HCT116 (cell line): ENCODE measurements around the gene LMAN2L. TPM values are rescaled to one million over a fixed set of nuclear protein-coding genes. Genes with fewer than 3 reads are reported as not detected.

Source experiments
- ATAC-seq: fragments of 200-7000 bp; cut with Tn5 transposase; 2 replicates; pipeline ENCODE4 v1.9.1; 2020; ENCODE audit warnings: mild to moderate bottlenecking, moderate library complexity
- BruUV-seq: library from RNA; stranded (reverse); fragments of 400-500 nt; replicated peaks from 2 replicates; lab custom pipeline; 2021; lab: Mats Ljungman, UMichigan
- CTCF ChIA-PET: fragments of 300-600 bp; sonication (Branson Sonifier 250); formaldehyde crosslinking; loops from one replicate; lab custom pipeline; 2021; ENCODE audit warnings: antibody characterized with exemption; lab: Charles Lee
- POLR2A ChIA-PET: fragments of 300-600, 350-600 bp; sonication (Branson Sonifier 250); formaldehyde crosslinking; loops from one replicate; lab custom pipeline; 2021; ENCODE audit warnings: antibody characterized with exemption; lab: Charles Lee
- RAD21 ChIA-PET, 2 experiments: fragments of 300-600 bp; sonication (Branson Sonifier 250); formaldehyde crosslinking; loops; one replicate each; lab custom pipeline; 2023; ENCODE audit warnings: low total read pairs in 2 of 2; ENCODE audit not compliant: uncharacterized antibody in 2 of 2, unreplicated experiment in 2 of 2, low non-redundant PET in 1 of 2; lab: Charles Lee
- DNase-seq: peaks from one replicate; pipeline ENCODE4 v3.0.0-alpha.2; 2010; ENCODE audit warnings: low read depth, low spot score
- H2AFZ ChIP-seq: fragments of 200-600 bp; shearing (Covaris generic), sonication (generic); 2 replicates; pipeline ENCODE4 v1.6.1; 2017; ENCODE audit warnings: low read depth, mixed run types, mixed read lengths, antibody characterized with exemption, low read length; ENCODE audit not compliant: poor library complexity, severe bottlenecking
- H3K27ac ChIP-seq: 2 replicates; pipeline ENCODE4 v1.5.1; 2012; ENCODE audit warnings: low read depth, low read length
- H3K27me3 ChIP-seq: fragments of 200-600 bp; sonication (generic); 2 replicates; pipeline ENCODE4 v1.6.1; 2016; ENCODE audit warnings: mixed run types, low read length, mixed read lengths; ENCODE audit not compliant: insufficient read depth
- H3K36me3 ChIP-seq, 2 experiments: fragments of 200-500 bp in 1 of 2; fragments of 200-600 bp in 1 of 2; sonication (Bioruptor generic) in 1 of 2; sonication (generic) in 1 of 2; 2 replicates each; pipeline versions ENCODE4 v1.5.1 to v1.6.1; 2014 to 2016; ENCODE audit warnings: low read length in 2 of 2, inconsistent platforms in 1 of 2, mixed read lengths in 1 of 2, mixed run types in 1 of 2; ENCODE audit not compliant: insufficient read depth in 2 of 2, control insufficient read depth in 1 of 2
- H3K4me1 ChIP-seq, 2 experiments: fragments of 200-600 bp in 1 of 2; sonication (generic) in 1 of 2; 2 replicates each; pipeline versions ENCODE4 v1.5.1 to v1.6.1; 2012 to 2017; ENCODE audit warnings: low read length in 2 of 2, inconsistent platforms in 1 of 2, mild to moderate bottlenecking in 1 of 2, mixed read lengths in 1 of 2, mixed run types in 1 of 2, moderate library complexity in 1 of 2; ENCODE audit not compliant: insufficient read depth in 2 of 2, control insufficient read depth in 1 of 2
- H3K4me2 ChIP-seq: fragments of 200-600 bp; sonication (generic); 2 replicates; pipeline ENCODE4 v1.6.1; 2017; ENCODE audit warnings: mixed run types, low read length, mixed read lengths
- H3K4me3 ChIP-seq, 2 experiments: fragments of 200-600 bp in 1 of 2; sonication (generic) in 1 of 2; replicated peaks in 1 of 2; 2 replicates each; pipeline ENCODE4 v1.5.1; 2011 to 2016; ENCODE audit warnings: low read length in 2 of 2, control low read depth in 1 of 2, low read depth in 1 of 2, mild to moderate bottlenecking in 1 of 2, mixed read lengths in 1 of 2, mixed run types in 1 of 2
- H3K79me2 ChIP-seq: fragments of 200-600 bp; sonication (generic); 2 replicates; pipeline ENCODE4 v1.6.1; 2017; ENCODE audit warnings: mild to moderate bottlenecking, mixed run types, low read length, moderate library complexity, mixed read lengths; ENCODE audit not compliant: insufficient read depth
- H3K9ac ChIP-seq: fragments of 200-600 bp; sonication (generic); 2 replicates; pipeline ENCODE4 v1.6.1; 2016; ENCODE audit warnings: low read length, mixed read lengths
- H3K9me2 ChIP-seq: fragments of 200-600 bp; sonication (generic), shearing (Covaris generic); 2 replicates; pipeline ENCODE4 v1.6.1; 2017; ENCODE audit warnings: mixed run types, mild to moderate bottlenecking, moderate library complexity; ENCODE audit not compliant: insufficient read depth
- H3K9me3 ChIP-seq, 2 experiments: fragments of 200-500 bp in 1 of 2; fragments of 200-600 bp in 1 of 2; sonication (Bioruptor generic) in 1 of 2; sonication (generic) in 1 of 2; 2 replicates each; pipeline ENCODE4 v1.6.1; 2014 to 2017; ENCODE audit warnings: low read length in 2 of 2, mixed read lengths in 2 of 2, inconsistent platforms in 1 of 2, low read depth in 1 of 2, mild to moderate bottlenecking in 1 of 2, mixed run types in 1 of 2, moderate library complexity in 1 of 2; ENCODE audit not compliant: control insufficient read depth in 1 of 2, insufficient read depth in 1 of 2
- H4K20me1 ChIP-seq: fragments of 200-600 bp; sonication (generic), shearing (Covaris generic); 2 replicates; pipeline ENCODE4 v1.6.1; 2017; ENCODE audit warnings: mixed run types, mild to moderate bottlenecking, moderate library complexity; ENCODE audit not compliant: insufficient read depth
- CEBPB ChIP-seq: IDR thresholded peaks from 2 replicates; pipeline ENCODE4 v1.6.1; 2012; ENCODE audit warnings: low read depth
- EGR1 ChIP-seq: IDR thresholded peaks from 2 replicates; pipeline ENCODE4 v1.6.1; 2012; ENCODE audit warnings: low read depth
- EZH2 ChIP-seq: fragments of 200-600 bp; sonication (generic); IDR thresholded peaks from 2 replicates; pipeline ENCODE4 v1.6.1; 2017; ENCODE audit warnings: antibody characterized with exemption, mixed run types
- EZH2phosphoT487 ChIP-seq: fragments of 200-600 bp; IDR thresholded peaks from 2 replicates; pipeline ENCODE4 v1.6.1; 2018; ENCODE audit warnings: antibody characterized with exemption, borderline replicate concordance
- FOSL1 ChIP-seq: IDR thresholded peaks from 2 replicates; pipeline ENCODE4 v1.6.1; 2012; ENCODE audit warnings: low read depth
- POLR2AphosphoS5 ChIP-seq: IDR thresholded peaks from 2 replicates; pipeline ENCODE4 v1.6.1; 2011; ENCODE audit warnings: mild to moderate bottlenecking, low read depth, low read length, moderate library complexity
- RAD21 ChIP-seq: IDR thresholded peaks from 2 replicates; pipeline ENCODE4 v1.6.1; 2012; ENCODE audit warnings: low read depth, mild to moderate bottlenecking
- SIN3A ChIP-seq: IDR thresholded peaks from 2 replicates; pipeline ENCODE4 v1.6.1; 2012; ENCODE audit warnings: low read depth
- SP1 ChIP-seq: IDR thresholded peaks from 2 replicates; pipeline ENCODE4 v1.6.1; 2012; ENCODE audit warnings: low read depth
- YY1 ChIP-seq: IDR thresholded peaks from 2 replicates; pipeline ENCODE4 v1.6.1; 2011; ENCODE audit warnings: low read length, low read depth, moderate library complexity, mild to moderate bottlenecking; ENCODE audit not compliant: insufficient replicate concordance; ENCODE audit errors: extremely low read depth
- ZFX ChIP-seq: fragments of 450-650 bp; IDR thresholded peaks from 2 replicates; pipeline ENCODE4 v1.6.1; 2017
- ZNF274 ChIP-seq: fragments of 200-500 bp; sonication (Bioruptor generic); IDR thresholded peaks from 2 replicates; pipeline ENCODE4 v1.6.1; 2014; ENCODE audit warnings: mild to moderate bottlenecking, low read depth, low read length, inconsistent platforms
- intact Hi-C: fragments of 100-400 bp; cut with micrococcal nuclease; formaldehyde crosslinking; loops from 2 replicates; pipeline ENCODE4 v1.10.0; 2022
- total RNA-seq: library from RNA; stranded (reverse); gene quantifications from one replicate; pipeline ENCODE4 v1.2.1, GENCODE V29; 2021; ENCODE audit not compliant: unreplicated experiment
- TF ChIP-seq, protein P1 (sequence below): IDR thresholded peaks from 2 replicates; pipeline ENCODE4 v1.6.1; 2012
- TF ChIP-seq, protein P2 (sequence below), 3 experiments: fragments of 200-600 bp in 1 of 3; sonication (generic) in 1 of 3; IDR thresholded peaks in 2 of 3; conservative IDR thresholded peaks in 1 of 3; 2 replicates each; pipeline ENCODE4 v1.5.1; 2012 to 2017; ENCODE audit warnings: low read depth in 2 of 3, low read length in 2 of 3, antibody characterized with exemption in 1 of 3, borderline replicate concordance in 1 of 3, control low read depth in 1 of 3, mild to moderate bottlenecking in 1 of 3, mixed read lengths in 1 of 3, mixed run types in 1 of 3, moderate library complexity in 1 of 3; ENCODE audit not compliant: insufficient read depth in 1 of 3
- TF ChIP-seq, protein P3 (sequence below): IDR thresholded peaks from 2 replicates; pipeline ENCODE4 v1.6.1; 2012; ENCODE audit warnings: low read depth

The LMAN2L gene
- total RNA-seq, 1 experiment from 2014 or later, result 15.2 TPM

DNA sequence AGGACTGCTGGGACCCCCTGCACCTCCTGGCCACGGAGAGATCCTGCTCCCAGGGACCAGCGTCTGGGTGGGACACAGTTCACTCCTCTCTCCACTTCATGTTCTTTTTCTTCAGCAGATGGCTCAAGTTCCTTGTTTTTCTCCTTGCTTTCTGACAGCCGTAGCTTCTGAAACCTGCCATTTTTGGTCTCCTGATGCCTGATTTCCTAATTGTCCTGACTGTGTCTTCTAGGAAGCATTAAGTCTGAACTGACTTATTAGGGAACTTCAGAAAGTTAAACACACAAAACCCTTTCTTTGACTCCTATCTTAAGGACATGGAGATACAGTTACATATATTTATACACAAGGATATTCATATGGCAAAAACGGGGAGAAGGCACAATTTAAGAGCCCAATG is 43.5 kb upstream of the LMAN2L start:
- H3K36me3 ChIP-seq, result no peaks in the 10 kb centered on the region
- ATAC-seq (no peak), DNase-seq (no peak)
- H4K20me1 ChIP-seq, result no peaks in the 10 kb centered on the region
- H3K79me2 ChIP-seq, result no peaks in the 10 kb centered on the region
- no peaks in the 10 kb centered on the region for H3K9me2 ChIP-seq
- ChIA-PET CTCF (no interaction called here), RAD21 (no interaction called here), POLR2A (no interaction called here)
- intact Hi-C loops, result no loop called here
- H3K9me3 ChIP-seq, result no peaks in the 10 kb centered on the region
- H3K4me2 ChIP-seq, result no peak overlapping the region
- H2AFZ ChIP-seq, result no peak overlapping the region
- TF ChIP-seq YY1 (no peak), RAD21 (no peak)
- TF ChIP-seq, protein P1, sequence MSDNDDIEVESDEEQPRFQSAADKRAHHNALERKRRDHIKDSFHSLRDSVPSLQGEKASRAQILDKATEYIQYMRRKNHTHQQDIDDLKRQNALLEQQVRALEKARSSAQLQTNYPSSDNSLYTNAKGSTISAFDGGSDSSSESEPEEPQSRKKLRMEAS, result no peak
- no peak overlapping the region for H3K27ac ChIP-seq
- H3K9ac ChIP-seq, result no peak overlapping the region
- H3K4me1 ChIP-seq, result peaks cover 23 to 29% of the 10 kb centered on the region in 2 experiments
- H3K27me3 ChIP-seq, result no peaks in the 10 kb centered on the region
- no TSS peak for BruUV-seq
- no peak overlapping the region for H3K4me3 ChIP-seq

DNA sequence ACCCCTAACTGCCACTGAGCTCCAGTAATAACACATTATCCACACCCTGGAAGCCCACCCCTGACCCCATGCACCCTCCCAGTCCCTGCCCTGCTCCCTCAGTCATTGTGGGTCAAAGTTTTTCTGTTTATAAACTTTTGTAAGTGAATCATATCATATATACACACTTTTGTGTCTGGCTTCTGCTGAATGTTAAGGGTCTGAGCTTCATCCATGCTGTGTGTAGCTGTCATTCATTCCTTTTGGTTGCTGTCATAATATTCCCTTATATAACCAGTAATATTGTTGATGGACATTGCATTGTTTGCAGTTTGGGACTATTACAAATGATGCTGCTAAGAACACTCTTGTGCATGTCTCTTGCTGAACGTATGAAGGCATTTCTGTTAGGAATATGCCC is 35.3 kb upstream of the LMAN2L start:
- ChIA-PET RAD21 (no interaction called here), CTCF (interaction anchor here (1.2 to 1.6 kb wide), 2 partner anchors 12 to 26 kb away, joined by 3 to 5 read pairs; no protein-coding TSS in a partner anchor), POLR2A (interaction anchor here (0.7 kb wide), 1 partner anchor 14 kb away, joined by 3 read pairs; no protein-coding TSS in a partner anchor)
- no TSS peak for BruUV-seq
- 0 out of 4 replicates have a peak, but pooled peaks cover 0 to 4% of the 10 kb centered on the region in 2 experiments for H3K36me3 ChIP-seq
- H3K4me1 ChIP-seq, result peaks cover 0 to 7% of the 10 kb centered on the region in 2 experiments; a peak in 1 of 4 replicates
- no peak overlapping the region for H3K9ac ChIP-seq
- DNase-seq (no peak), ATAC-seq (no peak)
- intact Hi-C loops, result no loop called here
- no peak overlapping the region for H3K4me3 ChIP-seq
- H3K27me3 ChIP-seq, result no peaks in the 10 kb centered on the region
- no peaks in the 10 kb centered on the region for H3K9me2 ChIP-seq
- no peak overlapping the region for H3K27ac ChIP-seq
- H2AFZ ChIP-seq, result no peak overlapping the region
- no peaks in the 10 kb centered on the region for H3K9me3 ChIP-seq
- H3K4me2 ChIP-seq, result no peak overlapping the region
- H3K79me2 ChIP-seq, result no peaks in the 10 kb centered on the region
- no peaks in the 10 kb centered on the region for H4K20me1 ChIP-seq
- no peak for TF ChIP-seq ZFX
- no peak for TF ChIP-seq SIN3A
- no peak for TF ChIP-seq ZNF274
- no peak for TF ChIP-seq YY1
- TF ChIP-seq SP1, result no peak
- TF ChIP-seq CEBPB, result no peak
- TF ChIP-seq POLR2AphosphoS5, result no peak
- no peak for TF ChIP-seq FOSL1
- TF ChIP-seq, protein P2, sequence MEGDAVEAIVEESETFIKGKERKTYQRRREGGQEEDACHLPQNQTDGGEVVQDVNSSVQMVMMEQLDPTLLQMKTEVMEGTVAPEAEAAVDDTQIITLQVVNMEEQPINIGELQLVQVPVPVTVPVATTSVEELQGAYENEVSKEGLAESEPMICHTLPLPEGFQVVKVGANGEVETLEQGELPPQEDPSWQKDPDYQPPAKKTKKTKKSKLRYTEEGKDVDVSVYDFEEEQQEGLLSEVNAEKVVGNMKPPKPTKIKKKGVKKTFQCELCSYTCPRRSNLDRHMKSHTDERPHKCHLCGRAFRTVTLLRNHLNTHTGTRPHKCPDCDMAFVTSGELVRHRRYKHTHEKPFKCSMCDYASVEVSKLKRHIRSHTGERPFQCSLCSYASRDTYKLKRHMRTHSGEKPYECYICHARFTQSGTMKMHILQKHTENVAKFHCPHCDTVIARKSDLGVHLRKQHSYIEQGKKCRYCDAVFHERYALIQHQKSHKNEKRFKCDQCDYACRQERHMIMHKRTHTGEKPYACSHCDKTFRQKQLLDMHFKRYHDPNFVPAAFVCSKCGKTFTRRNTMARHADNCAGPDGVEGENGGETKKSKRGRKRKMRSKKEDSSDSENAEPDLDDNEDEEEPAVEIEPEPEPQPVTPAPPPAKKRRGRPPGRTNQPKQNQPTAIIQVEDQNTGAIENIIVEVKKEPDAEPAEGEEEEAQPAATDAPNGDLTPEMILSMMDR (IDR thresholded peaks at IDR 0.05 in 2 of 3, conservative IDR thresholded peaks at IDR 0.05 in 1 of 3; ENCODE audit: borderline replicate concordance in 1 of 3, insufficient read depth in 1 of 3, low read depth in 2 of 3, low read length in 2 of 3), result no peak
- TF ChIP-seq, protein P3, sequence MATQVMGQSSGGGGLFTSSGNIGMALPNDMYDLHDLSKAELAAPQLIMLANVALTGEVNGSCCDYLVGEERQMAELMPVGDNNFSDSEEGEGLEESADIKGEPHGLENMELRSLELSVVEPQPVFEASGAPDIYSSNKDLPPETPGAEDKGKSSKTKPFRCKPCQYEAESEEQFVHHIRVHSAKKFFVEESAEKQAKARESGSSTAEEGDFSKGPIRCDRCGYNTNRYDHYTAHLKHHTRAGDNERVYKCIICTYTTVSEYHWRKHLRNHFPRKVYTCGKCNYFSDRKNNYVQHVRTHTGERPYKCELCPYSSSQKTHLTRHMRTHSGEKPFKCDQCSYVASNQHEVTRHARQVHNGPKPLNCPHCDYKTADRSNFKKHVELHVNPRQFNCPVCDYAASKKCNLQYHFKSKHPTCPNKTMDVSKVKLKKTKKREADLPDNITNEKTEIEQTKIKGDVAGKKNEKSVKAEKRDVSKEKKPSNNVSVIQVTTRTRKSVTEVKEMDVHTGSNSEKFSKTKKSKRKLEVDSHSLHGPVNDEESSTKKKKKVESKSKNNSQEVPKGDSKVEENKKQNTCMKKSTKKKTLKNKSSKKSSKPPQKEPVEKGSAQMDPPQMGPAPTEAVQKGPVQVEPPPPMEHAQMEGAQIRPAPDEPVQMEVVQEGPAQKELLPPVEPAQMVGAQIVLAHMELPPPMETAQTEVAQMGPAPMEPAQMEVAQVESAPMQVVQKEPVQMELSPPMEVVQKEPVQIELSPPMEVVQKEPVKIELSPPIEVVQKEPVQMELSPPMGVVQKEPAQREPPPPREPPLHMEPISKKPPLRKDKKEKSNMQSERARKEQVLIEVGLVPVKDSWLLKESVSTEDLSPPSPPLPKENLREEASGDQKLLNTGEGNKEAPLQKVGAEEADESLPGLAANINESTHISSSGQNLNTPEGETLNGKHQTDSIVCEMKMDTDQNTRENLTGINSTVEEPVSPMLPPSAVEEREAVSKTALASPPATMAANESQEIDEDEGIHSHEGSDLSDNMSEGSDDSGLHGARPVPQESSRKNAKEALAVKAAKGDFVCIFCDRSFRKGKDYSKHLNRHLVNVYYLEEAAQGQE, result no peak
- no peak for TF ChIP-seq EGR1
- no peak for TF ChIP-seq EZH2
- TF ChIP-seq EZH2phosphoT487, result no peak
- no peak for TF ChIP-seq RAD21
